GM19372 (cell line): ENCODE measurements around the gene PKP4.
"Not testable (repeated sequence)": the region's sequence is repeated elsewhere in the genome, so short reads cannot be mapped to it uniquely, and the experiment has no call there.

Source experiments
- ATAC-seq: cut with Tn5 transposase; IDR thresholded peaks from one replicate; pipeline ENCODE4 v1.9.1; 2021; ENCODE audit warnings: mild to moderate bottlenecking, low read depth, moderate library complexity; ENCODE audit not compliant: unreplicated experiment

The PKP4 gene

GRCh38 chr2:158467248-158467647 lies 10.5 kb downstream of the PKP4 start:
- ATAC-seq = no peak

- not testable (repeated sequence) for ATAC-seq
These were observed 16.1 kb downstream of the PKP4 start for GRCh38 chr2:158472829-158473228.

GRCh38 chr2:158473300-158473699 lies 16.5 kb downstream of the PKP4 start:
- ATAC-seq = not testable (repeated sequence)

GRCh38 chr2:158473719-158474392 lies 17.1 kb downstream of the PKP4 start:
- no peak for ATAC-seq

- not testable (repeated sequence) for ATAC-seq
These were observed 17.8 kb downstream of the PKP4 start for GRCh38 chr2:158474526-158475011.

GRCh38 chr2:158477202-158477601 lies 20.4 kb downstream of the PKP4 start:
- ATAC-seq = no peak

GRCh38 chr2:158478237-158478636 lies 21.5 kb downstream of the PKP4 start:
- ATAC-seq = no peak

- ATAC-seq = no peak
These were observed 22.1 kb downstream of the PKP4 start for GRCh38 chr2:158478816-158479215.

GRCh38 chr2:158481116-158481515 lies 24.4 kb downstream of the PKP4 start:
- no peak for ATAC-seq

- ATAC-seq = no peak
These were observed 25.8 kb downstream of the PKP4 start for GRCh38 chr2:158482594-158482993.

- no peak for ATAC-seq
These were observed 28.3 kb downstream of the PKP4 start for GRCh38 chr2:158484892-158485556.

- ATAC-seq = no peak
These were observed 29.6 kb downstream of the PKP4 start for GRCh38 chr2:158486150-158486969.

- no peak for ATAC-seq
These were observed 30.2 kb downstream of the PKP4 start for GRCh38 chr2:158486970-158487325.

- ATAC-seq = no peak
These were observed 30.7 kb downstream of the PKP4 start for GRCh38 chr2:158487419-158487818.

GRCh38 chr2:158488442-158489216 lies 31.9 kb downstream of the PKP4 start:
- ATAC-seq = no peak

- ATAC-seq = no peak
These were observed 32.8 kb downstream of the PKP4 start for GRCh38 chr2:158489366-158490112.

- no peak for ATAC-seq
These were observed 34.3 kb downstream of the PKP4 start for GRCh38 chr2:158491072-158491471.

GRCh38 chr2:158493458-158493857 lies 36.7 kb downstream of the PKP4 start:
- no peak for ATAC-seq

GRCh38 chr2:158495175-158495574 lies 38.4 kb downstream of the PKP4 start:
- no peak for ATAC-seq

GRCh38 chr2:158496986-158497385 lies 40.2 kb downstream of the PKP4 start:
- ATAC-seq = no peak
